Natural killer cell (primary cell): Measurements from ENCODE around the gene SLC39A11. TPM values are rescaled to one million over a fixed set of nuclear protein-coding genes. Genes with fewer than 3 reads are reported as not detected.
"Not testable (repeated sequence)": the region's sequence is repeated elsewhere in the genome, so short reads cannot be mapped to it uniquely, and the experiment has no call there.

Experiments used
- ATAC-seq, 3 donors: fragments of 150-1000 bp in 2 of 3; fragments of 200-7000 bp in 1 of 3; cut with Tn5 transposase; 1 replicate in 1 of 3; 2 replicates in 2 of 3; pipeline ENCODE4 v1.10.0; 2021; ENCODE audit warnings: mild to moderate bottlenecking in 2 of 3, moderate library complexity in 2 of 3
- DNase-seq, 2 donors: peaks; one replicate each; pipeline versions ENCODE4 v3.0.0 to v3.0.0-alpha.2; 2013 to 2021; ENCODE audit warnings: mixed read lengths in 1 of 2
- H3K27ac ChIP-seq: one replicate; pipeline ENCODE4 v1.5.1; 2013; ENCODE audit warnings: mild to moderate bottlenecking, low read length
- H3K27me3 ChIP-seq: one replicate; pipeline ENCODE4 v1.6.1; 2013; ENCODE audit warnings: low read length; ENCODE audit not compliant: control insufficient read depth, insufficient read depth
- H3K36me3 ChIP-seq: one replicate; pipeline ENCODE4 v1.6.1; 2013; ENCODE audit warnings: low read length; ENCODE audit not compliant: control insufficient read depth, insufficient read depth
- H3K4me1 ChIP-seq: one replicate; pipeline ENCODE4 v1.6.1; 2013; ENCODE audit warnings: low read length; ENCODE audit not compliant: control insufficient read depth, insufficient read depth
- H3K4me3 ChIP-seq: one replicate; pipeline ENCODE4 v1.5.1; 2013; ENCODE audit warnings: low read length
- H3K9me3 ChIP-seq: one replicate; pipeline ENCODE4 v1.6.1; 2013; ENCODE audit warnings: low read length; ENCODE audit not compliant: control insufficient read depth, insufficient read depth
- H3K27ac Mint-ChIP-seq, 2 donors: one replicate each; pipeline ENCODE4 v1.8.0; 2022; ENCODE audit warnings: mild to moderate bottlenecking in 2 of 2, mixed read lengths in 2 of 2, moderate library complexity in 1 of 2
- H3K27me3 Mint-ChIP-seq, 2 donors: one replicate each; pipeline ENCODE4 v1.8.0; 2022; ENCODE audit warnings: low read depth in 2 of 2, mixed read lengths in 2 of 2
- H3K36me3 Mint-ChIP-seq: one replicate; pipeline ENCODE4 v1.8.0; 2022; ENCODE audit warnings: mixed read lengths
- H3K4me1 Mint-ChIP-seq, 2 donors: one replicate each; pipeline ENCODE4 v1.8.0; 2022; ENCODE audit warnings: mixed read lengths in 2 of 2
- H3K4me3 Mint-ChIP-seq: one replicate; pipeline ENCODE4 v1.8.0; 2022; ENCODE audit warnings: mild to moderate bottlenecking, moderate library complexity, mixed read lengths
- H3K9me3 Mint-ChIP-seq, 2 donors: one replicate each; pipeline ENCODE4 v1.8.0; 2022; ENCODE audit warnings: mixed read lengths in 2 of 2
- WGBS: methylation state at CpG from one replicate; pipeline ENCODE4 v1.1.7; 2013; ENCODE audit warnings: missing lambda C conversion rate; ENCODE audit not compliant: insufficient coverage; 5-methylcytosine and 5-hydroxymethylcytosine counted together
- intact Hi-C: fragments of 100-400 bp; cut with micrococcal nuclease; formaldehyde crosslinking; loops from one replicate; pipeline ENCODE4 v1.14.2; 2022
- total RNA-seq, 4 donors: library from RNA; stranded (reverse); fragments of 120-200 nt in 1 of 4; gene quantifications; one replicate each; pipeline versions ENCODE4 v1.2.3 to v1.2.4, GENCODE V29; 2013 to 2022
- TF ChIP-seq, protein P1 (sequence below): fragments of 200-600 bp; IDR thresholded peaks from one replicate; pipeline ENCODE4 v1.8.0; 2022; ENCODE audit warnings: antibody characterized with exemption

SLC39A11 gene
- total RNA-seq, 3 donors from 2014 or later (not counting 1 experiment from before 2014, with no cell fraction given), result 32.6 to 44.9 (median 39.4) TPM

DNA sequence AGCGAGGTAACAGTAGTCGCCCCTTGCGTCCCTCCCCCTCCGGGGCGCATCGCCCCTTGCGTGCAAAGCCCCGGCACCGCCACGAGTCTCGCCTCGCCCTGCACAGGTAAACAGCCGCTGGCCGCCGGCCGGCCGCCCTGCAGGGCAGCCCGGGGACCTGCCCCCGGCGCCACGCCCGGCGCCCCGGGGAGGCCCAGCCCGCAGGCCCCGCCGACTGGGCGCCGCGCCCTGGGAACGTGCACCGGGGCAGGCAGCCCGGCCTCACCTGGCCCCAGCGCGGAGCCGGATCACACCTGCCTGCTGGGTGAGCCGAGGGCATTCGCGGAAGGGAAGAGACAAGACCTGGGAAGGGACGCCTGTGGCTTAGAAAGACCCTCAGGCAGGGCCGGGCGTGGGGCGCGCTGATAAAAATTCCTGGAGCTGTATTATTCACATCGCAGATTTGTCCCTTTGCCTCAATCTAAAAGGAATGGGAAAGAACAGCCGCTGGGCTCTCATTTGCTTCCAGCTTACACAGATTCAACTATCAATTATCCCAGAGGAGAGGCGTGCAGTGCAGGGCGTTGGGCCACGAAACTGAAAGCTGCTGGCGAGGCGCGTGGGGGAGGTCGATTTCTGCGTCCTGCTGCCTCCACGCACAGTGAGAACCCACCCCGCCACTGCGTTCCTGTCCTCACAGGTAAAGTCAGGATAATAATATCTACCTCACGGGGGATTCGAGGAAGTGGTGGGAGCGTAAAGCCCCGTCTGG, 451.9 kb downstream of the SLC39A11 start:
- Histone ChIP-seq H3K36me3 (no peaks in the 10 kb centered on the region), H3K27ac (no peak overlapping the region), H3K9me3 (no peaks in the 10 kb centered on the region), H3K4me3 (no peak overlapping the region), H3K4me1 (no peaks in the 10 kb centered on the region), H3K27me3 (no peaks in the 10 kb centered on the region)
- no peak for ATAC-seq
- no peak overlapping the region for H3K27ac Mint-ChIP-seq
- no peaks in the 10 kb centered on the region for H3K36me3 Mint-ChIP-seq
- no peak overlapping the region for H3K4me3 Mint-ChIP-seq
- DNase-seq, result no peak
- H3K9me3 Mint-ChIP-seq, result no peaks in the 10 kb centered on the region
- intact Hi-C loops, result no loop called here
- WGBS, result 47% methylated on average over 61 of the region's 61 CpGs
- peaks cover 6 to 11% of the 10 kb centered on the region in 2 donors for H3K27me3 Mint-ChIP-seq
- TF ChIP-seq, protein P1, sequence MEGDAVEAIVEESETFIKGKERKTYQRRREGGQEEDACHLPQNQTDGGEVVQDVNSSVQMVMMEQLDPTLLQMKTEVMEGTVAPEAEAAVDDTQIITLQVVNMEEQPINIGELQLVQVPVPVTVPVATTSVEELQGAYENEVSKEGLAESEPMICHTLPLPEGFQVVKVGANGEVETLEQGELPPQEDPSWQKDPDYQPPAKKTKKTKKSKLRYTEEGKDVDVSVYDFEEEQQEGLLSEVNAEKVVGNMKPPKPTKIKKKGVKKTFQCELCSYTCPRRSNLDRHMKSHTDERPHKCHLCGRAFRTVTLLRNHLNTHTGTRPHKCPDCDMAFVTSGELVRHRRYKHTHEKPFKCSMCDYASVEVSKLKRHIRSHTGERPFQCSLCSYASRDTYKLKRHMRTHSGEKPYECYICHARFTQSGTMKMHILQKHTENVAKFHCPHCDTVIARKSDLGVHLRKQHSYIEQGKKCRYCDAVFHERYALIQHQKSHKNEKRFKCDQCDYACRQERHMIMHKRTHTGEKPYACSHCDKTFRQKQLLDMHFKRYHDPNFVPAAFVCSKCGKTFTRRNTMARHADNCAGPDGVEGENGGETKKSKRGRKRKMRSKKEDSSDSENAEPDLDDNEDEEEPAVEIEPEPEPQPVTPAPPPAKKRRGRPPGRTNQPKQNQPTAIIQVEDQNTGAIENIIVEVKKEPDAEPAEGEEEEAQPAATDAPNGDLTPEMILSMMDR, result no peak
- H3K4me1 Mint-ChIP-seq, result no peaks in the 10 kb centered on the region

DNA sequence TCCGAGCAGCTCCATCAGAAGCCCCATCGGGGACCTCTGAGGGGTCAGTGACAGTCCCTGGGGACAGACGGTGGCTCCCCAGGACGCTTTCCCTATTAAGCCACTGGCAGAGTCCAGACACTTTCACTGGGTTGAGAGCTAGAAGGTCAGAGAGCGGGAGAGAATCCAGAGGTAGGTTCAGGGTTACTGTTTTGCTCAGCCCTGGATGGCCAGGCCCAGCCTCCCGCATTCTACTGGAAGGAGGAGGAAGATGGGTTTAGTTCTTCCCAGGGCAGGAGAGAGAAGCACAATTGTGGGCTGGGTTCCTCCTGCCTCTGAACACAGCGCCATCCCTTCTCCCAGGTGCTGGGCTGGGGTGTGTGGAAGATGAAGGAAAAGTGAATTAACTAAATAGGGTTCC, 452.8 kb downstream of the SLC39A11 start:
- no peaks in the 10 kb centered on the region for H3K36me3 Mint-ChIP-seq
- no peaks in the 10 kb centered on the region for H3K36me3 ChIP-seq
- WGBS, result 93% methylated on average over 7 of the region's 7 CpGs
- intact Hi-C loops, result no loop called here
- H3K9me3 ChIP-seq, result no peaks in the 10 kb centered on the region
- H3K4me1 ChIP-seq, result peaks cover 7% of the 10 kb centered on the region
- H3K27ac Mint-ChIP-seq, result no peak overlapping the region
- ATAC-seq (no peak), DNase-seq (no peak)
- no peaks in the 10 kb centered on the region for H3K9me3 Mint-ChIP-seq
- H3K4me1 Mint-ChIP-seq, result peaks cover 0 to 6% of the 10 kb centered on the region in 2 donors
- no peak overlapping the region for H3K4me3 Mint-ChIP-seq
- H3K27me3 Mint-ChIP-seq, result peaks cover 6 to 11% of the 10 kb centered on the region in 2 donors
- H3K27ac ChIP-seq, result no peak overlapping the region
- no peak overlapping the region for H3K4me3 ChIP-seq
- H3K27me3 ChIP-seq, result no peaks in the 10 kb centered on the region
- TF ChIP-seq, protein P1, result no peak

DNA sequence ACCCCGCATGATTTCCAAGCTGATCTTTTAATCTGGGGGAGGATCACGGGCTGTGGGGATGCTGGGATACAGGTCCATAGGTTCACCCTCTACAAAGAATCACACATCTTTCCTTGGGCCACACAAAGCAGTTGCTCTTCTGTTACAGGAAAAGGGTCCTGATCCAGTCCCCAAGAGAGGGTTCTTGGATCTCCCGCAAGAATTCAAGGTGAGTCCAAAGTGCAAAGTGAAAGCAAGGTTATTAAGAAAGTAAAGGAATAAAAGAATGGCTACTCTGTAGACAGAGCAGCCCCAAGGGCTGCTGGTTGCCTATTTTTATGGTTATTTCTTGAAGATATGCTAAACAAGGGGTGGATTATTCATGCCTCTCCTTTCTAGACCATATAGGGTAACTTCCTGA, 453.6 kb downstream of the SLC39A11 start:
- H3K27me3 Mint-ChIP-seq, result peaks cover 6 to 11% of the 10 kb centered on the region in 2 donors
- DNase-seq, H3K36me3 Mint-ChIP-seq, H3K27me3 ChIP-seq, H3K36me3 ChIP-seq, H3K4me3 Mint-ChIP-seq, H3K27ac ChIP-seq, ATAC-seq, H3K27ac Mint-ChIP-seq, H3K9me3 ChIP-seq, H3K4me3 ChIP-seq, H3K9me3 Mint-ChIP-seq, intact Hi-C loops: not testable (repeated sequence)
- WGBS, result 100% methylated on average over 2 of the region's 3 CpGs
- peaks cover 11% of the 10 kb centered on the region for H3K4me1 ChIP-seq
- peaks cover 6 to 11% of the 10 kb centered on the region in 2 donors for H3K4me1 Mint-ChIP-seq

DNA sequence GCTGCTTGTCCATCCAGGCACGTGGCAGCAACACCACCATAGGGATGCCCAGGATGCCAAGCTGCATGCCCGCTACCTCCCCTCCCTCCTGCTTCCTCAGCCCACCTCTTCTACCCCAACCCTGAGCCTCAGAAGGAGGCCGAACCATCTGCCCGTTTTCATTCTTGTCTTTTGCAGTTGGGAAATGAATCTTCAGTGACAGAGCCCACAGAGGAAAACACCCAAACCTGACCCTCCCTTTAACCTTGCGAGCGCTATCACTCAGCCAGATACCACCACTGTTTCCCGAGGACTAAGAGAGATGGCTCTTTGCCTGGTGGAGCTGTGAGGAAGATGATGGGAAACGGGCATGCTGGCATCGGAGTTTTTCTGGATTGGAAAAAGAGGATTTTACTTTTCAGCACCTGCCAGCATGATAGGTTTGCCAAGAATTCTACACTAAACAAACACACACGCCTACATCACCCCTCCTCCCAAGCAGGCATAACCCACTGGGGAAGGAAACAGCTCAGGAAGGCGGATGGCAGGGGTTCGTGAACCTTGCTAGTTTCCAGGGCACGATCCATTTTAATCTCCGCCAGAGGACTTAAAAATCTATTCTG, 457.4 kb downstream of the SLC39A11 start:
- 63% methylated on average over 10 of the region's 14 CpGs for WGBS
- DNase-seq, result no peak
- Mint-ChIP-seq H3K36me3 (no peaks in the 10 kb centered on the region), H3K9me3 (no peaks in the 10 kb centered on the region), H3K27ac (no peak overlapping the region), H3K27me3 (peaks cover 3 to 11% of the 10 kb centered on the region in 2 donors), H3K4me3 (no peak overlapping the region), H3K4me1 (peaks cover 6 to 11% of the 10 kb centered on the region in 2 donors)
- Histone ChIP-seq H3K36me3 (no peaks in the 10 kb centered on the region), H3K4me1 (peaks cover 11% of the 10 kb centered on the region), H3K27ac (no peak overlapping the region), H3K9me3 (no peaks in the 10 kb centered on the region), H3K4me3 (no peak overlapping the region), H3K27me3 (no peaks in the 10 kb centered on the region)
- no peak for ATAC-seq
- TF ChIP-seq, protein P1, result no peak
- intact Hi-C loops, result no loop called here
